ENCODE measurements around the gene SPOUT1.

DNA sequence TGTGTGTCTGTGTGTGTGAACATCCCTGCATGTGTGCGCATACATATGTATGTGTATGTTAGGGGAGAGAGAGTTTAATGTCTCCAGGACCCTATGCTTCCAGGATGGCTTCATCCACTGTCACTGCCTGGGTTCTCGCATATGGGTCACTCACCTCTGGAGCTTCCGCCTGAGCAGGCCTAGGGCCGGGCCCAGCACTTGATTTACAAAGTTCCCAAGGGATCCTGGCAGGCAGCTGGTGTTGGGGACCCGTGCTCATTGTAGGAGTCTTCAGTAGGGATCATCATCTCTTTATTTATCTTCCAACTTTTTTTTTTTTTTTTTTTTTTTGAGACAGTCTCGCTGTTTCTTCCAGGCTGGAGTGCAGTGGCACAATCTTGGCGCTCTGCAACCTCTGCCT lies 29.5 kb downstream of the SPOUT1 start:
- TF ChIP-seq, protein P1, sequence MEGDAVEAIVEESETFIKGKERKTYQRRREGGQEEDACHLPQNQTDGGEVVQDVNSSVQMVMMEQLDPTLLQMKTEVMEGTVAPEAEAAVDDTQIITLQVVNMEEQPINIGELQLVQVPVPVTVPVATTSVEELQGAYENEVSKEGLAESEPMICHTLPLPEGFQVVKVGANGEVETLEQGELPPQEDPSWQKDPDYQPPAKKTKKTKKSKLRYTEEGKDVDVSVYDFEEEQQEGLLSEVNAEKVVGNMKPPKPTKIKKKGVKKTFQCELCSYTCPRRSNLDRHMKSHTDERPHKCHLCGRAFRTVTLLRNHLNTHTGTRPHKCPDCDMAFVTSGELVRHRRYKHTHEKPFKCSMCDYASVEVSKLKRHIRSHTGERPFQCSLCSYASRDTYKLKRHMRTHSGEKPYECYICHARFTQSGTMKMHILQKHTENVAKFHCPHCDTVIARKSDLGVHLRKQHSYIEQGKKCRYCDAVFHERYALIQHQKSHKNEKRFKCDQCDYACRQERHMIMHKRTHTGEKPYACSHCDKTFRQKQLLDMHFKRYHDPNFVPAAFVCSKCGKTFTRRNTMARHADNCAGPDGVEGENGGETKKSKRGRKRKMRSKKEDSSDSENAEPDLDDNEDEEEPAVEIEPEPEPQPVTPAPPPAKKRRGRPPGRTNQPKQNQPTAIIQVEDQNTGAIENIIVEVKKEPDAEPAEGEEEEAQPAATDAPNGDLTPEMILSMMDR (IDR thresholded peaks at IDR 0.05), result no peak
- no peak for TF ChIP-seq POLR2A (IDR thresholded peaks at IDR 0.05)

All from right lobe of liver (tissue), 4 donors.